C4-2B (cell line): ENCODE results near the gene FSTL4.

Source experiments
- H3K27ac ChIP-seq: fragments of 450-650 bp; 2 replicates; pipeline ENCODE4 v1.5.1; 2017
- ZFX ChIP-seq: fragments of 450-650 bp; IDR thresholded peaks from 2 replicates; pipeline ENCODE4 v1.6.1; 2017
- TF ChIP-seq, protein P1 (sequence below): fragments of 450-650 bp; conservative IDR thresholded peaks from 2 replicates; pipeline ENCODE4 v1.5.1; 2017; ENCODE audit warnings: mild to moderate bottlenecking

FSTL4 gene

DNA sequence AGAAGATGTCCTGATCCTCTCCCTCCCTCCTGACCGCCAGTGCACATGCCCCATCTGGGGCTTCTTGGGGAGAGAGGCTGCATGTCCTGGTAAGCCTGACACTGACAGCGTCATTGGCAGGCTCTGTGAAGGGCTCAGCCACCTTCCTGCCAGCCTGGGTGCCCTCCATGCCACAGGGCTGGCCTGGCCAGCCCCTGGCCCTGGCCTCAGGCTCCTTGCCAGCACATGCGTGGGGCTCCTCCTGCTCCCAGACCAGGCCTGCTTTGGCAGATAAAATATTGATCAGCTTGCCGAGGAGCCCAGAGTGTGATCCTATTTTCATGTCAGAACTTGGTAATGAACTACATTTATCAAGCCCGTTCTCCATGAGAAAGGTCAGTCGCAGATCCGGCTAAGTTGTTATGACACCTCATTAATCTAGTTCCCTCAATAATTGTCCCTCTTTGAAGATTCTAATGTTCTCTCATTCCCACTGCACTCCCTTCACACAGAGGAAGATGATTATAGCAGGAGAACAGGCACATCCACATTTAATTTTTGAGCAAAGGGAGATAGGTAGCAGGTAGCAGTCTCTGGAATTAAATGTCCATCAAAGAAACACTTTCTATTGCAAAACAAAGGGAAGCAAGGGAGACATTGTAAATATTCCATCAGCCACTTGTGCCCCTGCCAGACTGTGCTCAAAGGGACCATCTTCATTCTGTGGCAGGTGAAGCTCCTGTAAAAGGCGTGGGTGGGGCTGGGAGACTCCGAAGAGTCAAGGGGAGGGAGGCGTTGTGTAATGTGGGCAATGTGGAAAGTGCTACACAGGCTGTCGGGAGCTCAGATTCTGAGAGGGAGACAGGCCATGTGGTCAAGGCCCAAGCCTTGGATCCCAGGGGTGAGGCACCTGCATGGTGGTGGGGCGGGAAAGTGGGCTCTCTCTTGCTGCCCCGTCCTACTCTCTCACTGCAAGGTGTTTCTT lies 288.6 kb downstream of the FSTL4 start:
- no peak overlapping the region for H3K27ac ChIP-seq
- TF ChIP-seq ZFX = no peak

- no peak overlapping the region for H3K27ac ChIP-seq
- TF ChIP-seq, protein P1, sequence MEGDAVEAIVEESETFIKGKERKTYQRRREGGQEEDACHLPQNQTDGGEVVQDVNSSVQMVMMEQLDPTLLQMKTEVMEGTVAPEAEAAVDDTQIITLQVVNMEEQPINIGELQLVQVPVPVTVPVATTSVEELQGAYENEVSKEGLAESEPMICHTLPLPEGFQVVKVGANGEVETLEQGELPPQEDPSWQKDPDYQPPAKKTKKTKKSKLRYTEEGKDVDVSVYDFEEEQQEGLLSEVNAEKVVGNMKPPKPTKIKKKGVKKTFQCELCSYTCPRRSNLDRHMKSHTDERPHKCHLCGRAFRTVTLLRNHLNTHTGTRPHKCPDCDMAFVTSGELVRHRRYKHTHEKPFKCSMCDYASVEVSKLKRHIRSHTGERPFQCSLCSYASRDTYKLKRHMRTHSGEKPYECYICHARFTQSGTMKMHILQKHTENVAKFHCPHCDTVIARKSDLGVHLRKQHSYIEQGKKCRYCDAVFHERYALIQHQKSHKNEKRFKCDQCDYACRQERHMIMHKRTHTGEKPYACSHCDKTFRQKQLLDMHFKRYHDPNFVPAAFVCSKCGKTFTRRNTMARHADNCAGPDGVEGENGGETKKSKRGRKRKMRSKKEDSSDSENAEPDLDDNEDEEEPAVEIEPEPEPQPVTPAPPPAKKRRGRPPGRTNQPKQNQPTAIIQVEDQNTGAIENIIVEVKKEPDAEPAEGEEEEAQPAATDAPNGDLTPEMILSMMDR = no peak
These were observed 289.6 kb downstream of the FSTL4 start for GRCh38 chr5:133322743-133323142.

DNA sequence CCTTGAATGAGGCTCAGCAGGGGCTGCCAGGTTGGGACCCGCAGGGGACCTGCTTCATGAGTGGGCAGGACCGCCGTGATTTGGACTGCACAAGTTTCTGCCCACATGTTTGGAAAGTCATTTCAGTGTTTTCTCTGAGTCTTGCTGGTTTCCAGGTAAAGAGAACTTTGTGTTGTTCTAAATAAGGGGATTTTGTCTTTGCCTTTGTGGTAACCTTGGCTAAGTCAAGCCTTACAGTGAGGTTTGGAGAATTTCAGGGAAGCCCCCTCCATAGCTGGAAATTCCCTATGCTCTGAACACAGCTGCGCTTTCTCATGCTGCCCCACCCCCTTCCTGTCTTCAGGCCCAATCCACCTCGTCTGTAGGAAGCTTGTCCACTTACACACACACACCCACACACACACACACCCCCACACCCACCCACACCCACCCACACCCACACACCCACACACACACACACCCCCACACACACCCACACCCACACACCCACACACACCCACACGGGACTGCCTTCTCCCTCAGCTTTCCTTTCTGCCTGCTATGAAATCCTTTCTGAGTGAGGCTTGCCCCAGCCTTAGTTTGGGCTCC lies 290.4 kb downstream of the FSTL4 start:
- no peak for TF ChIP-seq ZFX
- H3K27ac ChIP-seq = no peak overlapping the region

DNA sequence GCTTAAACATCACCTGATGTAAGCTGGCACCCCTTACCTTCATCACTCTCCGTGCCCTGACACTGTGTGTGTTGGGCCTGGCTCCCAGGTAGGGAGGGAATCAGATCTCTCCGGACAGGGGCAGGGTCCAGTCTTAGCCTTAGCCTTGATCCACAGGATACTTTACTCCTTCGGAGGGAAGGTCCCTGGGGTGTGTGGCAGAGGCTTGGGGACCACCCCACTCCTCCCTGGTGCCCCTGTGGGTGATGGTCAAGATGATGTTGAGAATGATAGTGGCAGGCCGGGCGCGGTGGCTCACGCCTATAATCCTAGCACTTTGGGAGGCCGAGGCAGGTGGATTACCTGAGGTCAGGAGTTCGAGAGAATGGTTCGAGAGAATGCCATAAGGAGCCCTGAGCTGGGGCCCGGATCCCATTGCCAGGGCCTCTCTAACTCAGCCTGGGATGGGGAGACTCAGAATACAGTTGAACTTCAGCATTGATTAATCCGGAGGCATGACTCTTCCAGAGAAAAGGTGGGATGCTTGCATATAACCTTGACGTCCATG lies 291.0 kb downstream of the FSTL4 start:
- H3K27ac ChIP-seq = no peak overlapping the region
- TF ChIP-seq, protein P1 = no peak
- TF ChIP-seq ZFX = no peak

DNA sequence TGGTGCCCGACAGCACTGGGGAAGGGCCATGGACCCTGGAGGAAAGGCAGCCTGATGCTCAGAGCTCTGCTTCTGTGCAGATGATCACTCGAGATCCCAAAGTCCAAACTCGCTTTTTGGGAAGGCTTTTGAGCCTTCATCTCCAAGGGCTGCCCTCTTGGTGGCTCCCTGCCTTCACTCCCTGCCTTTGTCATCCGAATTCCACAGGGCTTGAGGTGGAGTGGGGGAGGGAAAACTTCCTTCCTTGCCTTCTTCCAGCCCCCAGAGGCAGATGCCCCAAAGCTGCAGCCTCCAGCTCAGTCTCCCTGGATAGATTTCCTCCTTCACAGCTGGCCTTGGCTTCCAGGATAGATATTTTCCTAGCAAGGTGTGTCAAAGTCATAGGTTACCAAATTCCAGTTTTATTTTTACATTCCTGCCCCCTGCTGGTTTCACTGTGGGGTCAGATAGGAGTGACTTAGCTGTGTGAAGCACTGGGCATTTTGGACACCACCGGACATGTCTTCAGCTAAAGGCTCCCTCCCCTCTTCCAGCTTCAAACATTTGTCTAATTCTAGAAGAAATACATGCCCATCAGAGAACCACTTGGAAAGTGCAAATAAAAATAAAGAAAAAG lies 292.3 kb downstream of the FSTL4 start:
- H3K27ac ChIP-seq = no peak overlapping the region
- TF ChIP-seq, protein P1 = no peak
- TF ChIP-seq ZFX = no peak

DNA sequence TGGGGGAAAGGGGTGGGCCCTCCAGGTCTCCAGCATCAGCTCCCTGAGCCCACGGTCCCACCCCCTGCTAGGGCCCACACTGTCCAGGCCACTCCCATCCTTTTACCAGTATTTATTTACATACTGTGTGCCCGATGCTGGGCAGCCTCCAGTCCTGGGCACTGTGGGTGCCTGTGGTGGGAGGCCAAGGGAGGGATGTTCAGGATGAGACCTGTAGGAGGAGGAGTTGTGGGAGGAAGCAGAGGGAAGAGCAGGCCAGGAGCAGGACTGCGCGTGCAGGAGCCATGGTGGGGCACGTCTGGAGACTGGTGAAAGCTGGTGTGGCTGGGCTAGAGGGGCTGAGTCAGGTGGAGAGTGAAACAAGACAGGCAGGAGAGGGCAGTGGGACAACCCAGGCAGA lies 293.1 kb downstream of the FSTL4 start:
- H3K27ac ChIP-seq = no peak overlapping the region
- TF ChIP-seq ZFX = no peak
- TF ChIP-seq, protein P1 = no peak

DNA sequence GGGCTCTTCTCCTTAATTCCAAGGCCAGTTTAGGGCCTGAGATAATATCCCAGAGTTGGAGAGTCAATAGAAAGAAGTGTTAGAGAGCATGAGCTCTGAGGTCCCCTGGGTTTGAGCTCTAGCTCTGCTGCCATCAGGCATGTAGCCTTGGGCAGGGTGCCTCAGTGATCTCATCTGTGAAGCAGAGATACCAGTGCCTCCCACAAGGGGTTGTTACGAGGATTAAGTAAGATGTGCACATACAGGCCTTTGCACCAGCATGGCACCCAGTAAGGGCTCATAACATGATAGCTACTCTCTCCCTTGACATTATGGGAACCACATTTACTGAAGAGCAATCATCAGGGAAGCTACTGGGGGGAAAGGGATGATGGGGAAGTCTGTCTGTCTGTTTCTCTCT lies 294.8 kb downstream of the FSTL4 start:
- no peak overlapping the region for H3K27ac ChIP-seq

More for the DNA sequence above, 294.8 kb downstream of the FSTL4 start:
- TF ChIP-seq ZFX = no peak
- TF ChIP-seq, protein P1 = no peak
